ENCODE results near the gene MYOZ3. TPM values are rescaled to one million over a fixed set of nuclear protein-coding genes. Genes with fewer than 3 reads are reported as not detected.

Gene MYOZ3
- total RNA-seq, 1 donor from 2014 or later: 2.9 TPM

- no peak for DNase-seq (ENCODE audit: low spot score, unreplicated experiment)
- Mint-ChIP-seq H3K36me3 (ENCODE audit: insufficient read depth) (no peaks in the 10 kb centered on the region), H3K4me1 (ENCODE audit: low read depth) (peaks cover 8% of the 10 kb centered on the region), H3K4me3 (ENCODE audit: low read depth) (no peak overlapping the region), H3K27ac (no peak overlapping the region), H3K27me3 (peaks cover 24% of the 10 kb centered on the region), H3K9me3 (ENCODE audit: low read depth) (no peaks in the 10 kb centered on the region)
- TF ChIP-seq CTCF (IDR thresholded peaks at IDR 0.05; ENCODE audit: unreplicated experiment): no peak
These were observed 45.8 kb upstream of the MYOZ3 start for GRCh38 chr5:150615141-150615699.

GRCh38 chr5:150616024-150616470 is 45.0 kb upstream of the MYOZ3 start:
- H3K36me3 Mint-ChIP-seq (ENCODE audit: insufficient read depth): no peaks in the 10 kb centered on the region
- H3K4me1 Mint-ChIP-seq (ENCODE audit: low read depth): peaks cover 8% of the 10 kb centered on the region
- H3K9me3 Mint-ChIP-seq (ENCODE audit: low read depth): no peaks in the 10 kb centered on the region
- no peak for DNase-seq (ENCODE audit: low spot score, unreplicated experiment)
- no peak overlapping the region for H3K27ac Mint-ChIP-seq
- no peak overlapping the region for H3K4me3 Mint-ChIP-seq (ENCODE audit: low read depth)
- TF ChIP-seq CTCF (IDR thresholded peaks at IDR 0.05; ENCODE audit: unreplicated experiment): no peak
- H3K27me3 Mint-ChIP-seq: peaks cover 28% of the 10 kb centered on the region

- Mint-ChIP-seq H3K27ac (no peak overlapping the region), H3K4me1 (ENCODE audit: low read depth) (peaks cover 8% of the 10 kb centered on the region), H3K9me3 (ENCODE audit: low read depth) (no peaks in the 10 kb centered on the region), H3K4me3 (ENCODE audit: low read depth) (no peak overlapping the region), H3K36me3 (ENCODE audit: insufficient read depth) (no peaks in the 10 kb centered on the region), H3K27me3 (peaks cover 28% of the 10 kb centered on the region)
- DNase-seq (ENCODE audit: low spot score, unreplicated experiment): no peak
- no peak for TF ChIP-seq CTCF (IDR thresholded peaks at IDR 0.05; ENCODE audit: unreplicated experiment)
These were observed 44.5 kb upstream of the MYOZ3 start for GRCh38 chr5:150616506-150616905.

- Mint-ChIP-seq H3K36me3 (ENCODE audit: insufficient read depth) (no peaks in the 10 kb centered on the region), H3K27me3 (peaks cover 33% of the 10 kb centered on the region), H3K9me3 (ENCODE audit: low read depth) (no peaks in the 10 kb centered on the region), H3K27ac (no peak overlapping the region), H3K4me1 (ENCODE audit: low read depth) (peaks cover 8% of the 10 kb centered on the region), H3K4me3 (ENCODE audit: low read depth) (no peak overlapping the region)
- no peak for TF ChIP-seq CTCF (IDR thresholded peaks at IDR 0.05; ENCODE audit: unreplicated experiment)
- DNase-seq (ENCODE audit: low spot score, unreplicated experiment): no peak
These were observed 42.9 kb upstream of the MYOZ3 start for GRCh38 chr5:150618163-150618562.

- no peak for TF ChIP-seq CTCF (IDR thresholded peaks at IDR 0.05; ENCODE audit: unreplicated experiment)
- Mint-ChIP-seq H3K27ac (no peak overlapping the region), H3K4me3 (ENCODE audit: low read depth) (no peak overlapping the region), H3K9me3 (ENCODE audit: low read depth) (no peaks in the 10 kb centered on the region), H3K36me3 (ENCODE audit: insufficient read depth) (no peaks in the 10 kb centered on the region), H3K27me3 (peaks cover 34% of the 10 kb centered on the region), H3K4me1 (ENCODE audit: low read depth) (peaks cover 8% of the 10 kb centered on the region)
- DNase-seq (ENCODE audit: low spot score, unreplicated experiment): no peak
These were observed 42.3 kb upstream of the MYOZ3 start for GRCh38 chr5:150618588-150619281.
